Esophagus muscularis mucosa (tissue), 3 donors: ENCODE data around the gene SDK2.

Experiments used
- CTCF ChIP-seq, 3 experiments: fragments of 200-600 bp in 2 of 3; fragments of 450-650 bp in 1 of 3; sonication (generic) in 2 of 3; IDR thresholded peaks; one replicate each; pipeline ENCODE4 v1.5.1; 2017 to 2019; ENCODE audit warnings: antibody characterized with exemption in 3 of 3, mild to moderate bottlenecking in 2 of 3, moderate library complexity in 1 of 3
- POLR2A ChIP-seq: fragments of 450-650 bp; IDR thresholded peaks from one replicate; pipeline ENCODE4 v1.6.1; 2017; ENCODE audit warnings: antibody characterized with exemption, moderate library complexity, mild to moderate bottlenecking, low read depth
- POLR2AphosphoS5 ChIP-seq, 2 donors: sonication (generic); formaldehyde crosslinking; IDR thresholded peaks; one replicate each; pipeline ENCODE4 v1.6.1; 2017; ENCODE audit warnings: antibody characterized with exemption in 2 of 2

GRCh38 chr17:73559532-73559931 is 84.7 kb downstream of the SDK2 start:
- no peak for TF ChIP-seq CTCF (IDR thresholded peaks at IDR 0.05)
- TF ChIP-seq POLR2A, result no peak
- TF ChIP-seq POLR2AphosphoS5 (IDR thresholded peaks at IDR 0.05), result no peak
